Islet of Langerhans (tissue), 1 donor: ENCODE measurements around the gene IL1RAP.

Experiments
- FAIRE-seq: peaks from one replicate; lab custom pipeline; 2011; peaks lifted over from hg19 to GRCh38; lab: Jason Lieb, UNC

Gene IL1RAP

DNA sequence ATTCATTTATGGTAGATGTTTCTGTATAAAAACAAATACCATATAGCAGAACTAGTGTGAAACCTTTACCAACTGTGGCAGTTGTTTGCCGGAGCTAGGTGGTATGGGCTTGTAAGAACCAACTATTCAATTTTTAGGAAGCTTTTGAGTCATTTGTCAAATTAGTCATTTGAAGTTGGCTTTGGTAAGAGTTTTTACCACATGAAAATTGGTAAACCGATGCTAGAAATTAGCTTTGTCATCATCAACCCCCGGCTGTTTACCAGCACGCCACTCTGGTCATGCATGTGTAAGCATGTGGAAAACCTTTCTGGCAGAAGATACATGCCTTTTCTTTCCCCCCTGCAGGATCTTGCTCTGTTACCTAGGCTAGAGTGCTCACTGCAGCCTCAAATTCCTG, 63.3 kb downstream of the IL1RAP start:
- no peak for FAIRE-seq

DNA sequence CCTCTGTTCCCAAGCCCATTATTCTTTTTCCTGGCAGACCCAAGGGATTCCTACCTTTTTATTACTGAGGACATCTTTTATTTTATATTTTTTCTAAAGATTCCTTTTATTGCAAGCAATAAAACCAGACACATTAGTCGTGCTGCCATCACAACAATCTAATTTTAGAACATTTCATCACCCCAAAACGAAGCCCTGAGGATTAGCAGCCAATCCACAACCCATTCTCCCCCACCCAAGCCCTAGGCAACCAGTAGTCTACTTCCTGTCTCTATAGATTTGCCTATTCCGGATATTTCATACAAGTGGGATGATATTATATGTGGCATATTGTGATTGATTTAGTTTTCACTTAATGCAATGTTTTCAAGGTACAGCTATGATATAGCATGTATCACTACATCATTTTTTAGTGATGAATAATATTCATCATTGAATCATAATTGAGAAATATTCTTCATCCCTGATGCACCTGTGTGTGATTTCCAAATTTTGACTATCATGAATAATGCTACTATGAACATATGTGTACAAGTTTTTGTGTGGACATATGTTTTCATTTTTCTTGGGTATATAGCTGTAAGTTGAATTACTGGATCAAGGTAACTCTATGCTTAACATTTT, 65.7 kb downstream of the IL1RAP start:
- FAIRE-seq = no peak

GRCh38 chr3:190580417-190580816, 66.5 kb downstream of the IL1RAP start:
- no peak for FAIRE-seq

- FAIRE-seq = no peak
Observed at GRCh38 chr3:190581041-190581541, 67.2 kb downstream of the IL1RAP start.

DNA sequence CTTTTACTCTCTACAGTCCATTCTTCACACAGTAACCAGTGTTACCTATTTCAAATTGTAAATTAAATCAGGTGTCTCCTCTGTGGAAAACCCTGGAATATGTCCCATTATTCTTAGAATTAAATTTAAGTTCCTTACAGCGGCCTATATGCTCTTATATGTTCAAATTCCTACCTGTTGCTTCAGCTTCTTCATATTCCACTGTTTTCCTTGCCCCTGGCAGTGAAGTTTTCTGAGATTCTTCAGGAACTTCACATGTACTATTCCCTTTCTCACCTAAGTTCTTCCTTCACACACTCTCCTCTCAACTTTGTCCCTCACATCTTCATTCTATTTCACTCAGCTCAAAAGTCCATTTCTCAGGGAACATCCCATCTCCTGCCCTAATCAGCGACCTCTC, 68.8 kb downstream of the IL1RAP start:
- FAIRE-seq = no peak

- FAIRE-seq = no peak
Observed at GRCh38 chr3:190585805-190586630, 72.1 kb downstream of the IL1RAP start.

- no peak for FAIRE-seq
Observed at GRCh38 chr3:190586631-190587011, 72.7 kb downstream of the IL1RAP start.

DNA sequence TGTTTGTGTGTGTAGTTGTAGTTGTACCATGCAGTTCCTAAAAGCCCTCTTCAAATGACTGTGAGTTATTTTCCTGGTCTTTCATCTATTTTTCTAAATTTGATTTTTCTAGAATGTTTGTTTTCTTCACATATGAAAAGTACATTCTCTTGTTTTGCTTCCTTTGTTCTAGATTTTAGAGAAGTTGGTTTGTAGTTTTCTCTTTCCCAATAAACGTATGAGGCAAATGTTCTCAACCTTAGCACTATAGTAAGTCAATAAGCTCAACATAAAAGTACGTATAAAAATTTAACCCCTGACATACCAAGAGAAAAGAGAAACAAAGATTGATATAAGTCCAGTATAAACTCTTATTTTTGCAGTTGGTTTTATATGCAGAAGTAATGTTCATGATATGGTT, 74.7 kb downstream of the IL1RAP start:
- FAIRE-seq = no peak

- no peak for FAIRE-seq
Observed at GRCh38 chr3:190589326-190589725, 75.4 kb downstream of the IL1RAP start.

- no peak for FAIRE-seq
Observed at GRCh38 chr3:190591080-190591479, 77.2 kb downstream of the IL1RAP start.

DNA sequence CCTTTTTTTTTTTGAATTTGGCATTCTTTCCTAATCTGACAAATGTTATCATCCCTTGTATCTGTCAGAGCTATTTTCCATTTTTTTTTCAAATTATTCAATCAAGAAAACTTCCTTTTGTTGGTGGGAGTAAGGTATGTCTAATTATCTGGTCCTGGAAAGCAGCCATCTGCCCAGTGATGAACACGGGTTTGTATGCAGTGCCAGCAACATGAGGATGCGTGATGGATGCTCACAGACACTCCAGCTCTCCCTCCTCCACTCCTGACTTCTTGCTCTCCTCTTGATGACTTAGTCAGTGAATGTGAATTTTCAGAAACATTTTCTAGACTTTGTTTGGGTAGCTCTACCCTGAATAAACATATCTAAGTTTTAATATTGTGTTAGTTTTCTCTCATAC, 79.2 kb downstream of the IL1RAP start:
- no peak for FAIRE-seq

- no peak for FAIRE-seq
Observed at GRCh38 chr3:190594171-190594570, 80.3 kb downstream of the IL1RAP start.

- FAIRE-seq = no peak
Observed at GRCh38 chr3:190595179-190595795, 81.4 kb downstream of the IL1RAP start.

DNA sequence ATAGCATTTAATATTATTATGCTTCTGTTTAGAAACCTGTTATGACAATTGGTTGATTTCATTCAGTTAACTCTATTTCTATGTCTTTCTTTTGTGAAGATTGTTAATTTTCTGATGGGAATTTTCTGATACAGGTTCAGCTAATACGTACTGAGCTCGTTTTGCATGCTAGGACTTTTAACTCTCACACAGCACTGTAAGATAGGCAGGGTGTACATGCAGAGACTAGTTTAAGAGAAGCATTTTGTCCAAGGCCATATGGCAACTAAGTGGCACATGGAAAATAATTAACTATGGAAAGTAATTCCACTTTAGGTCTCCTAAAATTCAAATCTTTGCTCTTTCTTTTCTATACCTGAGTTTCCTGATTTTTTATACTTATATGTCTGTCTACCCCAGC, 81.9 kb downstream of the IL1RAP start:
- FAIRE-seq = no peak

DNA sequence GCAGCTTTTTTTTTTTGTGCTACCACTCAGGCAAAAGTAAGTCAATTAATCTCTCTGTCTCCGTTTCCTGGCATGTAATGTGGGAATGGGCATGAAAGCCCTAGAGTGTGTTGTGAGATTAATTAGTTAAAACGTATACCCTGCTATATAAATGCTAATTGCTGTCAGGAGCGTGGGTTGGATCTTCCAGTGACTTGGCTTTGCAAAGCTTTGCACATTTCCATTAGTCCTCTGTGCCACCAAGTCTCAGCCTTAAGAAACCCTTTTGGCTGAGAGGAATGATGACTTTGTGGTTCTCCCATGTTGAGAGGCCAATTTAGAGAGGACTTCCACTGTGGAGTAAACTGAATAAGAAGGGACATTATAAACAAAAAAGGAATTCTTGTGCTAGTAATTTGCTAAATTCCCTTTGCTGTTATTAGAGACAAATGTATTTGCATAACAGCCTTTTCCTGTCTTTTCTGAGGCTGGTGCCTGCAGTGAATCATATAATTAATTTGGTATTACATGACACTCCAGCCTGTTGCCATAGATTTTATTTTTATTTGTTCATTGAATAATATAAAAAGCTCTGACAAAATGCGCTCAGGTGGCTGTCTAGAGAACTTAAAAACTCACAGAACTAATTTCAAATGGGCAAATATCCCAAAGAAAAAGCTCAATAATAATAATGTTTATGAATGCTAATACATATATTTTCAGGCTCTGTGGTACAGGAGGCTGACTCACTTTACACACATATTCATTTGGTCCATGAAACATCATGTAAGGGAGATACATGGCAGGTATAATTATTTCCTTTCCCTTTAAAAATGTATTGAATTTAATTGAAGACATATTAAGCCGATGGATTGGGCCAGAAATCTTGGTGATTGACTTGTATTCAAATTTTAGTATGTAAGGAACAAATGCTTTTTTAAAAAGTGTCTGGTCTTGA, 82.7 kb downstream of the IL1RAP start:
- no peak for FAIRE-seq

- FAIRE-seq = no peak
Observed at GRCh38 chr3:190597291-190597690, 83.4 kb downstream of the IL1RAP start.

GRCh38 chr3:190601622-190602021, 87.7 kb downstream of the IL1RAP start:
- FAIRE-seq = peak; percentile 69

GRCh38 chr3:190605385-190605784, 91.5 kb downstream of the IL1RAP start:
- no peak for FAIRE-seq

DNA sequence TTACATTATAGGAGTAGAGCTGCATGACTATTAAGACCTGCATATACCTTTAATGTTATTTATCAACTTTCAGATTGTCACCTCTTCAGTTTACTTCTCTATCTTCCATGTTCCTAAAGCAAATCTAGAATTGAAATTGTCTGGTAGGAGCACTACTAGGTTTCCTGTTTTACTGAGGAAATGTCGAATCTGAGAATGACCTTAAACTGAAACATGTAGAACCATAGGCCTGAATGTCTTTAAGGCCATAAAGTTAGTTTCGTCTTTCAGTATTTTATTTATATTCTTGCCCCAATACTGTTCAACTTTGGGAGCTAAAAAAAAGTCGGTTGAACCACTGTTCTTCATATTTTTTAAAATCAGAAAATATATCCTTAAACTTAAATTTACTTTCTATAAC, 92.7 kb downstream of the IL1RAP start:
- FAIRE-seq = no peak

DNA sequence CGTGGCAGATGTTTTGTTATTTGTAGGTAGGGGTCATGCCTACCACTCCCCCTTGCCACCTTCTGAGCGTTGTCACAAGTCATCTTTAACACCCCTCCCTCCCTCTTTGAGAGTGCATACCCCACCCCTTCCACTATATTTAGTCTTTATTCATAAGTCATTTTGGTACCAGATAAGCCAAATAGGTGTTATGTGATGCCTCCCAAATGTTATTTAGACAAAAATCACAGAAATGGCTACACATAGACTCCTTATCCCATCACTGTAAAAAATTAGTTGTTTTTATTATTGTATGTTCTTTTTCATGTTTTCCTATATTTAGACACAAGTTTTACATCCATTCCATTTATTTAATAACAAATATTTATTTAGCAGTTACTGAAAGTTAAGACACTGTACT, 93.1 kb downstream of the IL1RAP start:
- FAIRE-seq = no peak

DNA sequence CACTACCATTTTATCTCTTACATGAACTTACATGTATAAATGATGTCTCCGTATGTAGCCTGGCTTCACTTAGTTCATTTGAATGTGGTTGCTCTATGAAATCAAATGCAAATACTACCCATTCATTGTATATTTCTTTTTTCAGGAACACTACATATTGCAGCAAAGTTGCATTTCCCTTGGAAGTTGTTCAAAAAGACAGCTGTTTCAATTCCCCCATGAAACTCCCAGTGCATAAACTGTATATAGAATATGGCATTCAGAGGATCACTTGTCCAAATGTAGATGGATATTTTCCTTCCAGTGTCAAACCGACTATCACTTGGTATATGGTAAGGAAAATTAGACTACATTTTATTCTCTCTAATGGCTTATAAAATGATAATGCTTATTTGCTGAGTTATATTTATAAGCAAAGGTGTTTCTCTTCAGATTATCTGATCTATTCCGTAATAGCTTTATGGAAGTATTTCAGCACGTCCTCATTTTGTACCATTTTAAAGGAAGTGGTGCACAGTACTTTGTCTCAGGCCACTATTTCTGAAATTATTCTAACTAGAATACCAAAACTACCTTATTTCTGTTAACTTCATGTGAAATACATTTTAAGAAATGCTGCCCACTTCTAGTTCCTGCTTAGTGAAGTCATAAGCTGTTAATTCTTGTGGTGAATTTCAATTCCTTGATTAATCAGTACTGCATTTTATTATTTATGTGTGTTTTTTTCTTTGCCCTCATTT, 95.1 kb downstream of the IL1RAP start:
- FAIRE-seq = no peak
